ENCODE data around the gene FOXP1. TPM values are rescaled to one million over a fixed set of nuclear protein-coding genes. Genes with fewer than 3 reads are reported as not detected.
A peak's percentile ranks its signal among the peaks of the same experiment; 100 is the strongest.

FOXP1 gene
- total RNA-seq, 2 donors from 2014 or later, result 42.1 to 50.0 TPM

DNA sequence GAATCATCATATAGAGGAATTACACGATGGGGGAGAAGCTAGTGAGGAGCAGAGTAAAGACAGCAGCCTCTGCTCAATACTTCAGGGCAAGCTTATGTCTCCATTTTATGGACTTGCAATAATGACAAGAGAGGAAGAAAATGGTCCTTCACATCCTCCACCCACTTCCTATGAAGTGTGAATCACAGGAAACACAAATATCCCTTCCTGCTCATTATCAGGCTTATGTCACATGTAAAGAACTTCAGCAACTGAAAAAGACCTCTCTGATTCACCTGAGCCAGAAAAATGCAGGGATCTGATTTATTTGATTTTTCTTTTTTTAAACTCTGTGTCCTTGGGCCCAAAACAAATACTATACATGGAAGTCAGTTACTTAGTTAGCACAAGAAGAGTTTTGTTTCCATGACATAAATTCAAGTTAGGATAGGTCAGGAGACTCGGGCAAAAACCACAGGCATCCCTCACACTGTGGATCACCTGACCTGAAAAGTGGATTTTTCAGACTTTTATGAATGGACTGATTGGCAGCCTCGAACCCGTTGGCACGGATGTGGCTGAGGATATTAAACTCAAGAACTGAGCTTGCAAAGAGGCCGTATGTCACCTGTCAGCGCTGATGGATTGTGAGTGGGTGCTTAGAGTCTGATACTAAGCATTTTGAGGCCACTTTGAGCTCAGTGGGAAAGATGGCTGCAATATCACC lies 650.3 kb downstream of the FOXP1 start:
- intact Hi-C loops (cut with DNase I), result no loop called here
- DNase-seq (no peak), ATAC-seq (no peak)

DNA sequence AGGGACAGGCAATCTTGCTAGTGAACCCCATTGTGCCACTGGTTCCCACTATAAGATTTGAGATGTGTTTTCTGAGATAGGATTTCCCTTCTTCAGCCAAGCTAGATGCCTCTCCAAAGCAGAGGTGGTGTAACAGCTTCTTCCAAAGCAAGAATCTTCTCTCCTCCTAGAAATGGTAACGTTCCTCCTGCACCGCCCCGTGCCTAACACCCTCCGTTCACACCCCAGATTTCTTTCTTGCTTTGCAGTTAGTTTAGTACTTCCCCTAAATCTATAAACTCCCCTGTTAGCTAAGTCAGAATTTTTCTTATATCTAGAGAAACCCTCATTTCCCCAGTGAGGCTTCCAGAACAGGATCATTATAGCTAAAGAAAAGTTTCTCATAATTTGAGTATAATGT lies 653.5 kb downstream of the FOXP1 start:
- ATAC-seq, result no peak
- intact Hi-C loops (cut with DNase I), result no loop called here

DNA sequence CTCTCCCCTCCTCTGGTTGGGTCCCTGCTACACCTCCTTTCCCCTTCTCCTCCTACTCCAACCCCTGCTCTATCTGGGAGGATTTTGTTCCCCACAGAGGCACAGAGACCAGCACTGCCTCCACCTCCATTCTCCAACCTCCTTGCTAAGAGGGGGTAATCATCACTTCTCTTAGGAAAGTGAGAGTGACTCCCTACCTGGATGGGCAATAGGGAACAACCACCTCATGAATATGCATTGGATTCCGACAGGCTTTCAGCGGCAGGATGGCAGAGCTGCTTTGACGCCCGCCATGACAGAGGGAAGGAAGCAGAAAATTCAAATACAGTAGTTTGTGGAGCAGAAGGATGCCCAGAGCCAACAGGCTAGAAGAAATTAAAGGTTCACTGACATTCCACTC lies 656.3 kb downstream of the FOXP1 start:
- ATAC-seq (no peak), DNase-seq (no peak)
- intact Hi-C loops (cut with DNase I), result no loop called here

More for the DNA sequence above, 653.5 kb downstream of the FOXP1 start:
- DNase-seq, result no peak

DNA sequence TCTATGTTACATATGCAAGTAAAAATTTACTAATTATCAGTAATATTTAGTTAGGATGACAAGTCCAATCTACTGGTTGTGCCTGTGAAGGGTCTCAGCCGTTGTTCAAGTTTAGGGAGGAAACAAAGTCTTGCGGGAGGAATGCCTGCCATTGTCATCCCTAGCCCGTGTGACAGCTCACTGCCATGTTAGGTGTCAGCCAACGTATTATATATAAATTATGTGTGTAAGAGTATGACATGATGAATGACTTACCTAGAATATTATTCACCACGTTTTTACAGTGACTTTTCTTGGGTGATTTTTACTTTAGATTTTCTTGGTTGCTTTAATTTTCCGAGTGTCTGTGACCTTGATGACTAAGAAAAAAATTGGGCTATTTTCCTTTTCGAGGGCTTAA lies 656.7 kb downstream of the FOXP1 start:
- intact Hi-C loops (cut with DNase I), result no loop called here

DNA sequence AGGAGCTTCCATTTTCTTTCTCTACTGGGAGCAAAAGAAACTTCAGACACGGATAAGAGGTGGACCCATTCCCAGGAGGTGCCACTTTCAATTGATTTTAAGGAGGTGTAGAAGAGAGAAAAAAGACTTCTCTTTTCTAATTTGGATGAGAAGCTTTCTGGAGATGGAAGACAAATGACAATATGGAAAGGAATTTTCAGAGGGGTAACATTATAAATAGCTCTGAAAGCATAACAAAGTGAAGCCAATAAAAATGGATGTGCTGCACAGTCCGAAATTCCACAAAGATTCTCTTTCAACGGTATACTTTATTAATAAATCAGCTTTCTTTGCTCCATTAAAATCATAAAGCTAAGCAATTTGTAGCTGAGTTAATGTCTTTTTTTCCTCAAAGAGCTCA lies 663.9 kb downstream of the FOXP1 start:
- ATAC-seq, result no peak
- DNase-seq, result no peak
- intact Hi-C loops (cut with DNase I), result no loop called here

More for the DNA sequence above, 656.7 kb downstream of the FOXP1 start:
- ATAC-seq, result no peak
- DNase-seq, result no peak

DNA sequence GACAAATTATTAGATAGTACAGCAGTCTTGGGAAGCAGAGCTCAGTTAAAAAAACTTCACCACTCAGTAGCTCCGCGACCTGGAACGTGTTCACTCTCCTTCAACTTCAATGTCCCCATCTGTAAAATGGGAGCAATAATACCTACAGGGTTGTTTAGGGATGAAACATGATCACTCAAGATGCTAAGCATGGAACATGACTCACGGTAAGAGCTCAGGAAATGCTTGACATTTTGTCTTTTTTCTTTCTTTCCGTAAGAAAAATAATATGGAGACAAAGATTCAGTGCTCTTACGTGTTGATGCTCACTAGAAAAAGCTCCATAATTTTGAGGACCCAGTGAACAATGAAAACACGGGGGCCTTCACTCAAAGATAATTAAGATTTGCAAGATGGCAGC lies 664.4 kb downstream of the FOXP1 start:
- no peak for DNase-seq
- intact Hi-C loops (cut with DNase I), result no loop called here
- no peak for ATAC-seq

DNA sequence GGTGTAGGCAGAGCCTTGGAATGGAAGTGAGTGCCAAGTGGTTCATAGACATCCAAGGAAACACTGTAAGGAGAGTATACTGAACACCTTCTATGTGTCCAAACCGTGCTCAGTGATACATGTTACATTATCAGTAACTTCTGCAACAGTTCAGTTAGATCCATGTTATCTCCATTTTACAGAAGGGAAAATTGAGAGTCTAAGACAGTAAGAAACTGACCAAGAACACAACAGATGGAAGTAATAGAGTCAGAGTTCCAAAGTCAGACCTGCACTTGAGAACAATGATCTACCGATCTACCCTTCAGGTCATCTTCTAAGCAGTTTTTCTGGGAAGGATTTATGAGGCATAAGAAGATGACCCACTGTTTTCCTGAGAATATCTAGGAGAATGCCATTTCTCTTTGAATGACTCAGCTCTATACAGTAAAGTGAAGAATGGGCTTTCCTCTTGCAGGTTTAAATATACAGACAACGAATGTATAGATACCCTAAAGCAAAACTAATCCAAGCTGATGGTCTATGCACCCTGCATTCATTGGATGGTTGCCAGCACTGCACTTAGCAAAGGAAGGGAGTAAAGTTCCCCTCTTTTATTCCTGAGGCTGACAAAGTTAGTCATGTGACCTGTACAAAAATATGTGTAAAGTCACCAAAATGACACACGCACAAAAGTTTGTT lies 667.0 kb downstream of the FOXP1 start:
- intact Hi-C loops (cut with DNase I), result no loop called here
- ATAC-seq (no peak), DNase-seq (no peak)

DNA sequence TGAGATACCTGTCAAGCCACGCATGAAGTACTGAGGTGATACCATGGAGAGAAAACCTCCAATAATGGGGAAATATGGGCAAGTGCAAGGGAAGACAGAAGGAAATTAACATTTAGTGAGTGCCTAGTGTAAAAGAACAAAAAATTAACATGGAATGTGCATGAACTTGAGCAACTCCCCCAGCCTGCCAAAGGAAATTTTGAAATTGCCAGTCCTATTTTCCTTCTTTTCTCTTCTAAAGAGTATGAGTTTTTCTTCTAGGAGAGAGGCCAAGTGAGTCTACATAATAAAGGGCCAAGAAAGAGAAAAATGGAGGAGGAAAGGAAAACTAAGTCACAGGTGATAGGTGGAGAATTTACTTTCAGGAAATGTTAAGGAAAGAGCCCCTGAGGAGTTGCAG lies 668.7 kb downstream of the FOXP1 start:
- intact Hi-C loops (cut with DNase I), result no loop called here
- ATAC-seq (peak; percentile 34 to 44), DNase-seq (no peak)

DNA sequence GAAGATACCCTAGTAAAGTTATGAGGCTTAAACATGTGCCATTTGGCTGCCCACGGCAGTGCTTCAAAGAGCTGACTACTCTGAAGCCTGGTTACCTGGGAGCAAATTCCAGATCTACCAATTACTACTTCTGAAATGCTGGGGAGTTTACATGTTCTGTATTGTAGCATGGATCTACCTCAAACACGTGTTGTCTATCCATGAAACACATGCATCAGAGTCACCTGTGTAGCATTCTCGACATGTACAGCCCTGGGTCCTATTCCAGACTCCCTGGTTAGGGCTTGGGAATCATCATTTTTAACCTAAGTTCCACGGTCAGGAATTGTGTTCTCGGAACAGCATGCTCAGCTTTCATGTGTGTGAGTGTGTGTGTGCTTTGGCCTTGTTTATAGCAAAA lies 671.8 kb downstream of the FOXP1 start:
- intact Hi-C loops (cut with DNase I), result no loop called here
- no peak for ATAC-seq
- DNase-seq, result no peak

DNA sequence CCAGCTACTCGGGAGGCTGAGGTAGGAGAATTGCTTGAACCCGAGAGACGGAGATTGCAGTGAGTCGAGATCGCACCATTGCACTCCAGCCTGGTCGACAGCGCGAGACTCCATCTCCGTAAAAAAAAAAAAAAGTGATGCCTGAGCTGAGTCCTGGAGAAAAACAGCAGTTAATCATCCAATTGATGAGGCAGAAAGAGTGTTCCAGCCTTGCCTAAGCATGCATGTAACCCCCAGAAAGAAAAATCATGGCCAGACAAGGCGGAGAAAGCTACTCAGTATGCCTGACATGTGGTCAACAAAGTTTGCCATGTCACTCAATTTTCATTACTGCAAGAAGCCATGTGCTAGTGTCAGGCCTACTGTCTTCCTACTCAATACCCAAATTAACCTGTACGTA lies 678.0 kb downstream of the FOXP1 start:
- no peak for DNase-seq
- intact Hi-C loops (cut with DNase I), result no loop called here
- no peak for ATAC-seq

Small RNA genes lying within 50 kb of the gene (microRNA-seq; reads per million reads assigned to microRNA genes)
- 1.1 to 2.2 reads per million in 2 donors for gene MIR1284

Other genes with a start within 250 kb of the FOXP1 start
- gene EIF4E3, start 141.7 kb upstream of the FOXP1 start, total RNA-seq, result 10 to 100 TPM; 40.0 to 45.8 TPM
- 1 to 10 TPM; 2.3 to 3.9 TPM for gene GPR27, start 170.1 kb upstream of the FOXP1 start, total RNA-seq
- gene PROK2, start 201.4 kb upstream of the FOXP1 start, total RNA-seq, result under 1 TPM; 0.37 to 0.94 TPM

All from left cardiac atrium (tissue), 4 donors.